H1 (cell line): Measurements from ENCODE around the gene TMC6. TPM values are rescaled to one million over a fixed set of nuclear protein-coding genes. Genes with fewer than 3 reads are reported as not detected.

Experiments
- CTCF ChIA-PET: fragments of 300-600 bp; sonication (Branson Sonifier 250); formaldehyde crosslinking; loops from one replicate; lab custom pipeline; 2021; ENCODE audit not compliant: partially characterized antibody; lab: Charles Lee
- POLR2A ChIA-PET: fragments of 300-600 bp; sonication (Branson Sonifier 250); formaldehyde crosslinking; loops from one replicate; lab custom pipeline; 2021; ENCODE audit warnings: inconsistent platforms; ENCODE audit not compliant: partially characterized antibody; lab: Charles Lee
- DNase-seq, 2 experiments: peaks; one replicate each; pipeline versions ENCODE4 v3.0.0 to v3.0.0-alpha.2; 2010 to 2022; ENCODE audit warnings: low spot score in 2 of 2, low read depth in 1 of 2, mixed read lengths in 1 of 2
- FAIRE-seq: peaks from 2 replicates; lab custom pipeline; 2011; peaks lifted over from hg19 to GRCh38; lab: Jason Lieb, UNC
- H2AFZ ChIP-seq: 2 replicates; pipeline ENCODE4 v1.8.1; 2012; ENCODE audit warnings: low read length, inconsistent platforms
- H2AK5ac ChIP-seq: 2 replicates; pipeline ENCODE4 v1.6.1; 2013; ENCODE audit warnings: low read depth, low read length
- H2BK120ac ChIP-seq: replicated peaks from 2 replicates; pipeline ENCODE3; 2013; ENCODE audit warnings: low read depth, low read length, inconsistent platforms
- H2BK12ac ChIP-seq: 2 replicates; pipeline ENCODE4 v1.6.1; 2013; ENCODE audit warnings: low read depth, low read length
- H2BK15ac ChIP-seq: 2 replicates; pipeline ENCODE4 v1.6.1; 2013; ENCODE audit warnings: low read length
- H2BK20ac ChIP-seq: 2 replicates; pipeline ENCODE4 v1.6.1; 2013; ENCODE audit warnings: low read length
- H2BK5ac ChIP-seq: 2 replicates; pipeline ENCODE4 v1.6.1; 2013; ENCODE audit warnings: low read depth, low read length
- H3K14ac ChIP-seq: 2 replicates; pipeline ENCODE4 v1.6.1; 2013; ENCODE audit warnings: inconsistent platforms; ENCODE audit not compliant: insufficient read length
- H3K18ac ChIP-seq: 2 replicates; pipeline ENCODE4 v1.6.1; 2013; ENCODE audit warnings: low read length; ENCODE audit errors: extremely low read depth
- H3K23ac ChIP-seq: 2 replicates; pipeline ENCODE4 v1.6.1; 2013; ENCODE audit warnings: inconsistent platforms; ENCODE audit not compliant: insufficient read length
- H3K23me2 ChIP-seq: 2 replicates; pipeline ENCODE4 v1.6.1; 2013; ENCODE audit warnings: low read depth, low read length
- H3K27ac ChIP-seq: 2 replicates; pipeline ENCODE4 v1.6.1; 2011; ENCODE audit warnings: low read depth, low read length, inconsistent platforms
- H3K27me3 ChIP-seq, 4 experiments: replicated peaks in 1 of 4; 1 replicate in 1 of 4; 2 replicates in 3 of 4; pipeline versions ENCODE4 v1.6.1 to v1.8.1; 2011 to 2013; ENCODE audit warnings: low read length in 3 of 4, mild to moderate bottlenecking in 3 of 4, inconsistent platforms in 2 of 4, mixed read lengths in 2 of 4, moderate library complexity in 1 of 4; ENCODE audit not compliant: control insufficient read depth in 3 of 4, insufficient read depth in 3 of 4; ENCODE audit errors: extremely low read depth in 1 of 4
- H3K36me3 ChIP-seq, 4 experiments: 2 replicates each; pipeline versions ENCODE4 v1.6.1 to v1.8.1; 2011 to 2013; ENCODE audit warnings: mild to moderate bottlenecking in 4 of 4, low read length in 3 of 4, moderate library complexity in 2 of 4, control low read depth in 1 of 4, inconsistent platforms in 1 of 4; ENCODE audit not compliant: insufficient read depth in 4 of 4, control insufficient read depth in 2 of 4
- H3K4ac ChIP-seq: replicated peaks from 2 replicates; pipeline ENCODE3; 2013; ENCODE audit warnings: low read length, low read depth, mixed read lengths, inconsistent platforms; ENCODE audit not compliant: insufficient read length
- H3K4me1 ChIP-seq, 4 experiments: replicated peaks in 1 of 4; 1 replicate in 1 of 4; 2 replicates in 3 of 4; pipeline versions ENCODE4 v1.6.1 to v1.8.1; 2011 to 2013; ENCODE audit warnings: low read length in 3 of 4, inconsistent platforms in 2 of 4, mixed read lengths in 1 of 4; ENCODE audit not compliant: insufficient read depth in 4 of 4, control insufficient read depth in 3 of 4
- H3K4me2 ChIP-seq, 2 experiments: 2 replicates each; pipeline versions ENCODE4 v1.6.1 to v1.8.1; 2011 to 2013; ENCODE audit warnings: low read depth in 2 of 2, low read length in 2 of 2, control low read depth in 1 of 2, inconsistent platforms in 1 of 2, mild to moderate bottlenecking in 1 of 2; ENCODE audit not compliant: insufficient read depth in 1 of 2
- H3K4me3 ChIP-seq, 4 experiments: fragments of 200-600, 300-600 bp in 1 of 4; sonication (generic), shearing (Covaris generic), sonication (Bioruptor Twin) in 1 of 4; 2 replicates each; pipeline versions ENCODE4 v1.5.1 to v1.8.1; 2011 to 2016; ENCODE audit warnings: low read length in 4 of 4, low read depth in 3 of 4, control low read depth in 2 of 4, inconsistent platforms in 2 of 4, mild to moderate bottlenecking in 2 of 4, mixed read lengths in 1 of 4, moderate library complexity in 1 of 4; ENCODE audit not compliant: insufficient read depth in 2 of 4; ENCODE audit errors: extremely low read depth in 1 of 4
- H3K56ac ChIP-seq: replicated peaks from 2 replicates; pipeline ENCODE3; 2013; ENCODE audit warnings: low read depth, mild to moderate bottlenecking, mixed read lengths, low read length, inconsistent platforms; ENCODE audit not compliant: insufficient read length
- H3K79me1 ChIP-seq: 2 replicates; pipeline ENCODE4 v1.6.1; 2013; ENCODE audit warnings: low read depth, low read length, control low read depth
- H3K79me2 ChIP-seq, 2 experiments: 2 replicates each; pipeline versions ENCODE4 v1.6.1 to v1.8.1; 2012 to 2013; ENCODE audit warnings: low read length in 2 of 2, mild to moderate bottlenecking in 2 of 2, inconsistent platforms in 1 of 2; ENCODE audit not compliant: insufficient read depth in 2 of 2, control insufficient read depth in 1 of 2
- H3K9ac ChIP-seq, 4 experiments: replicated peaks in 1 of 4; 1 replicate in 1 of 4; 2 replicates in 3 of 4; pipeline versions ENCODE4 v1.6.1 to v1.8.1; 2011 to 2013; ENCODE audit warnings: low read depth in 3 of 4, low read length in 3 of 4, control low read depth in 2 of 4, mild to moderate bottlenecking in 2 of 4, moderate library complexity in 2 of 4, inconsistent platforms in 1 of 4; ENCODE audit errors: extremely low read depth in 1 of 4
- H3K9me3 ChIP-seq, 2 experiments: 2 replicates each; pipeline versions ENCODE4 v1.6.1 to v1.8.1; 2012 to 2013; ENCODE audit warnings: mild to moderate bottlenecking in 2 of 2, moderate library complexity in 2 of 2, control low read depth in 1 of 2, inconsistent platforms in 1 of 2, low read depth in 1 of 2, low read length in 1 of 2, mixed read lengths in 1 of 2; ENCODE audit not compliant: insufficient read depth in 2 of 2
- H4K20me1 ChIP-seq, 2 experiments: replicated peaks in 1 of 2; 2 replicates each; pipeline versions ENCODE3 to v1.8.1; 2011 to 2013; ENCODE audit warnings: inconsistent platforms in 2 of 2, low read length in 2 of 2, mild to moderate bottlenecking in 1 of 2; ENCODE audit not compliant: insufficient read depth in 2 of 2, control insufficient read depth in 1 of 2
- H4K5ac ChIP-seq: 2 replicates; pipeline ENCODE4 v1.6.1; 2013; ENCODE audit warnings: low read length, low read depth, mixed read lengths, inconsistent platforms; ENCODE audit not compliant: insufficient read length
- H4K8ac ChIP-seq: 2 replicates; pipeline ENCODE4 v1.8.0; 2013; ENCODE audit warnings: mild to moderate bottlenecking, moderate library complexity, low read length, inconsistent platforms; ENCODE audit not compliant: insufficient read depth; ENCODE audit errors: extremely low read depth
- H4K91ac ChIP-seq: replicated peaks from 2 replicates; pipeline ENCODE3; 2013; ENCODE audit warnings: low read length, mixed read lengths, inconsistent platforms; ENCODE audit not compliant: insufficient read length
- BCL11A ChIP-seq, 2 experiments: IDR thresholded peaks; one replicate each; pipeline ENCODE4 v1.6.1; 2011; ENCODE audit warnings: low read depth in 2 of 2, low read length in 2 of 2, mild to moderate bottlenecking in 2 of 2
- CHD1 ChIP-seq: IDR thresholded peaks from 2 replicates; pipeline ENCODE4 v1.6.1; 2012; ENCODE audit warnings: low read depth, low read length, improper control_type of control experiment
- CREB1 ChIP-seq: IDR thresholded peaks from 2 replicates; pipeline ENCODE4 v1.6.1; 2012; ENCODE audit warnings: inconsistent platforms
- EGR1 ChIP-seq: IDR thresholded peaks from 2 replicates; pipeline ENCODE4 v1.6.1; 2011; ENCODE audit warnings: low read depth, low read length, borderline replicate concordance
- HDAC2 ChIP-seq, 2 experiments: fragments of 300-600 bp in 1 of 2; sonication (generic) in 1 of 2; IDR thresholded peaks; 2 replicates each; pipeline ENCODE4 v1.6.1; 2011 to 2012; ENCODE audit warnings: low read depth in 2 of 2, low read length in 2 of 2, mild to moderate bottlenecking in 2 of 2, moderate library complexity in 2 of 2, borderline replicate concordance in 1 of 2, inconsistent platforms in 1 of 2
- PHF8 ChIP-seq: fragments of 200-600 bp; sonication (generic); conservative IDR thresholded peaks from 2 replicates; pipeline ENCODE4 v1.7.1; 2012; ENCODE audit warnings: low read depth, mild to moderate bottlenecking, inconsistent platforms, low read length, moderate library complexity
- SIN3A ChIP-seq, 2 experiments: IDR thresholded peaks in 1 of 2; conservative IDR thresholded peaks in 1 of 2; 2 replicates each; pipeline ENCODE4 v1.6.1; 2011 to 2012; ENCODE audit warnings: low read length in 2 of 2, improper control_type of control experiment in 1 of 2, low read depth in 1 of 2, mild to moderate bottlenecking in 1 of 2
- SIRT6 ChIP-seq: IDR thresholded peaks from one replicate; pipeline ENCODE4 v1.7.1; 2012; ENCODE audit warnings: low read length, inconsistent platforms
- SIX5 ChIP-seq: IDR thresholded peaks from 2 replicates; pipeline ENCODE4 v1.6.1; 2011; ENCODE audit warnings: mild to moderate bottlenecking, low read depth, low read length
- SP2 ChIP-seq: IDR thresholded peaks from 2 replicates; pipeline ENCODE4 v1.6.1; 2012; ENCODE audit warnings: mild to moderate bottlenecking, low read length, inconsistent platforms
- SRF ChIP-seq: IDR thresholded peaks from 2 replicates; pipeline ENCODE4 v1.6.1; 2011; ENCODE audit warnings: mild to moderate bottlenecking, low read depth, low read length, moderate library complexity
- TBP ChIP-seq: IDR thresholded peaks from 2 replicates; pipeline ENCODE4 v1.6.1; 2011; ENCODE audit warnings: low read depth, low read length, improper control_type of control experiment
- TEAD4 ChIP-seq: IDR thresholded peaks from 2 replicates; pipeline ENCODE4 v1.6.1; 2012; ENCODE audit warnings: low read depth, low read length, inconsistent platforms, mixed read lengths
- WGBS, 2 experiments: shearing (Covaris generic) in 1 of 2; methylation state at CpG; one replicate each; pipeline versions ENCODE4 v1.1.6 to v1.1.7; 2013 to 2015; ENCODE audit warnings: low lambda C conversion rate in 2 of 2, mixed read lengths in 2 of 2, inconsistent platforms in 1 of 2, low coverage in 1 of 2, missing lambda C conversion rate in 1 of 2; ENCODE audit not compliant: insufficient replicate concordance in 2 of 2, insufficient coverage in 1 of 2, insufficient read length in 1 of 2; ENCODE audit errors: extremely low coverage in 1 of 2, missing lambda C conversion rate in 1 of 2; 5-methylcytosine and 5-hydroxymethylcytosine counted together
- polyA plus RNA-seq, 7 experiments: library from polyadenylated mRNA; depleted of rRNA in 3 of 7; stranded (reverse) in 5 of 7; unstranded in 2 of 7; fragments of >200 nt in 5 of 7; fragments of 200-250 nt in 2 of 7; gene quantifications; 1 replicate in 5 of 7; 2 replicates in 1 of 7; 4 replicates in 1 of 7; pipeline versions ENCODE4 v1.2.1 to v1.2.3, GENCODE V29; 2011 to 2013; ENCODE audit warnings: missing spikeins in 2 of 7, mixed read lengths in 2 of 7
- total RNA-seq: library from RNA; stranded (reverse); fragmentation: NEBNext Ultra II Directional; extraction: Animal tissue kit (Norgen Biotek cat#: 25700); gene quantifications from 2 replicates; pipeline ENCODE4 v1.2.1, GENCODE V29; 2021

TMC6 gene
- total and polyA plus RNA-seq, 2 of the 8 experiments (the other 6 are each of a cell fraction or from before 2014, with no cell fraction given): 39.4 to 77.6 TPM

DNA sequence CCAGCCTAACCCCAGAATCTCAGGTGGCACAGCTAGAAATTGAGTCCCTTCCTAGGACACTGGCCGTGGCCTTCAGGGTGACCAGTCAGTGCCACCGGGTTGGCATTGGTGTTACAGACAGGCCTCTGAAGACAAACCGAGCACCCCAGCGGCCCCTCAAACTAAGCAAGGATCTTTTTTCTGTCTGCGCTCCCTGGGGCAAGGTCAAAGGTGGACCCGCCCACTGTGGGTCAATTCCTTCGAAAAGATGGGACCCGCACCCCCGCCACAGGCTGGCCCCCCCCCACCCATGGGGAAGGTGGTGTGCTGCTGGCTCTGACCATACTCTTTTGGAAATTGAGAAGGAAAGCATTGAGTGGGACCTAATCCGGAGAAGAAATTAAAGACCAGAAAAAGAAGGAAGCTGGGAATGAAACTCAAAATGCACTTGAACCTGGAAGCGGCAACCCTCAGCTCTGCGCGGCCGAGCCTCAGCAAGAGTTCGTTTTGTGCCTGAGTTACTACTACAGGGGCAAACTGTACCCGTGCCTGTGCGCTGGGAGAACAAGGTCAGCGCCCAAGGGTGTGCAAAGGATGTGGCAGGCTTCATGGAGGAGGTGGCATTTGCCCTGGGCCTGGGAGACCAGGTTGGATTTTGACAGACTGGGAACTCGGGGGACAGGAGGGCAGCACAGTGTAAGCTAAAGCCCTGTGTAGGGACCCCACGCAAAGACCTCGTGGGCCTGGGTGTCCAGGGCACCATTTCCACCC is 20.4 kb downstream of the TMC6 start:
- 90% methylated on average over 16 of the region's 21 CpGs; no CpG with 5 or more reads in 1 of the 2 experiments for WGBS, 2 experiments
- Histone ChIP-seq H4K91ac (no peak overlapping the region), H3K9ac (no peak overlapping the region), H3K36me3 (peaks cover 2 to 26% (median 15%) of the 10 kb centered on the region in 4 experiments; a peak in 6 of 8 replicates), H3K27me3 (no peaks in the 10 kb centered on the region), H2BK15ac (no peak overlapping the region), H3K4me2 (no peak overlapping the region), H3K4ac (no peak overlapping the region), H2AFZ (no peak overlapping the region), H3K18ac (no peak overlapping the region), H4K5ac (no peak overlapping the region), H2BK5ac (no peak overlapping the region), H3K27ac (no peak overlapping the region; the same call in 1 of the 2 replicates), H3K79me2 (no peaks in the 10 kb centered on the region), H4K8ac (no peak overlapping the region), H3K9me3 (no peaks in the 10 kb centered on the region), H4K20me1 (peaks cover 2 to 3% of the 10 kb centered on the region in 2 experiments), H3K56ac (no peak overlapping the region), H2BK20ac (no peak overlapping the region), H3K14ac (no peak overlapping the region), H3K23me2 (no peaks in the 10 kb centered on the region), H3K4me3 (no peak overlapping the region; a peak in 1 of 8 replicates), H3K4me1 (no peaks in the 10 kb centered on the region; a peak in 1 of 7 replicates), H2BK12ac (no peak overlapping the region), H2AK5ac (no peak overlapping the region), H2BK120ac (no peak overlapping the region), H3K23ac (no peak overlapping the region), H3K79me1 (no peaks in the 10 kb centered on the region)
- DNase-seq: no peak
- CTCF ChIA-PET: interaction anchor here (0.8 to 3.0 kb wide), 7 partner anchors 11 to 253 kb away, joined by 3 to 8 read pairs (median 4); no protein-coding TSS in a partner anchor
- no peak for FAIRE-seq
- POLR2A ChIA-PET: interaction anchor here (0.9 to 1.5 kb wide), 6 partner anchors 8 to 78 kb away, joined by 3 read pairs; partner anchors contain the start of gene TK1
- no peak for TF ChIP-seq SRF
- no peak for TF ChIP-seq SIN3A (conservative IDR thresholded peaks at IDR 0.05 in 1 of 2, IDR thresholded peaks at IDR 0.05 in 1 of 2; ENCODE audit: low read depth in 1 of 2, low read length in 2 of 2)
- TF ChIP-seq CREB1: no peak
- no peak for TF ChIP-seq TBP
- no peak for TF ChIP-seq SIRT6
- no peak for TF ChIP-seq EGR1
- no peak for TF ChIP-seq CHD1
- no peak for TF ChIP-seq TEAD4
- TF ChIP-seq PHF8: no peak
- TF ChIP-seq HDAC2 (IDR thresholded peaks at IDR 0.05; ENCODE audit: borderline replicate concordance in 1 of 2, low read depth in 2 of 2, low read length in 2 of 2): no peak
- no peak for TF ChIP-seq SIX5
- TF ChIP-seq BCL11A (IDR thresholded peaks at IDR 0.05; ENCODE audit: low read depth in 2 of 2, low read length in 2 of 2): no peak
- TF ChIP-seq SP2: no peak
